Osteocyte (in vitro differentiated cells): ENCODE results near the gene COL6A1. TPM values are rescaled to one million over a fixed set of nuclear protein-coding genes. Genes with fewer than 3 reads are reported as not detected.

Experiments
- DNase-seq: peaks from one replicate; pipeline ENCODE4 v3.0.0; 2021; ENCODE audit warnings: mixed read lengths; ENCODE audit not compliant: unreplicated experiment; ENCODE audit errors: extremely low spot score
- H3K27ac Mint-ChIP-seq: one replicate; pipeline ENCODE4 v1.8.0; 2021; ENCODE audit warnings: mild to moderate bottlenecking, mixed read lengths; ENCODE audit not compliant: unreplicated experiment
- H3K27me3 Mint-ChIP-seq: one replicate; pipeline ENCODE4 v1.8.0; 2021; ENCODE audit warnings: mixed read lengths; ENCODE audit not compliant: unreplicated experiment
- H3K36me3 Mint-ChIP-seq: one replicate; pipeline ENCODE4 v1.8.0; 2021; ENCODE audit warnings: mixed read lengths; ENCODE audit not compliant: unreplicated experiment
- H3K4me1 Mint-ChIP-seq: one replicate; pipeline ENCODE4 v1.8.0; 2021; ENCODE audit warnings: mixed read lengths; ENCODE audit not compliant: unreplicated experiment
- H3K4me3 Mint-ChIP-seq: one replicate; pipeline ENCODE4 v1.8.0; 2021; ENCODE audit warnings: mild to moderate bottlenecking, moderate library complexity, mixed read lengths; ENCODE audit not compliant: unreplicated experiment
- H3K9me3 Mint-ChIP-seq: one replicate; pipeline ENCODE4 v1.8.0; 2021; ENCODE audit warnings: mixed read lengths; ENCODE audit not compliant: unreplicated experiment
- CTCF ChIP-seq: fragments of 200-600 bp; sonication (generic); IDR thresholded peaks from 2 replicates; pipeline ENCODE4 v1.5.0; 2021; ENCODE audit warnings: antibody characterized with exemption, mild to moderate bottlenecking, moderate library complexity
- total RNA-seq: library from RNA; stranded (reverse); gene quantifications from 2 replicates; pipeline ENCODE4 v1.2.1, GENCODE V29; 2021

The COL6A1 gene
- total RNA-seq, 1 donor from 2014 or later, result 1,503 TPM

GRCh38 chr21:46054031-46054430 lies 72.5 kb downstream of the COL6A1 start:
- H3K36me3 Mint-ChIP-seq, result no peaks in the 10 kb centered on the region
- H3K9me3 Mint-ChIP-seq, result no peaks in the 10 kb centered on the region
- no peak for TF ChIP-seq CTCF
- no peaks in the 10 kb centered on the region for H3K27me3 Mint-ChIP-seq
- no peak for DNase-seq
- peaks cover 40% of the 10 kb centered on the region for H3K4me1 Mint-ChIP-seq
- peak overlapping the region; percentile 65 for H3K27ac Mint-ChIP-seq
- no peak overlapping the region for H3K4me3 Mint-ChIP-seq

- Mint-ChIP-seq H3K4me1 (peaks cover 44% of the 10 kb centered on the region), H3K36me3 (no peaks in the 10 kb centered on the region), H3K9me3 (no peaks in the 10 kb centered on the region), H3K27me3 (no peaks in the 10 kb centered on the region), H3K4me3 (no peak overlapping the region), H3K27ac (peak overlapping the region; percentile 65)
- TF ChIP-seq CTCF, result no peak
- DNase-seq, result peak; percentile 80
Observed at GRCh38 chr21:46054451-46054881, 72.9 kb downstream of the COL6A1 start.

Other genes starting within 250 kb of the COL6A1 start
- gene COL6A2, start 116.3 kb downstream of the COL6A1 start, total RNA-seq, result 1,821 and 1,951 TPM in 2 replicates
- 2.3 and 2.5 TPM in 2 replicates for gene FTCD, start 173.8 kb downstream of the COL6A1 start, total RNA-seq
- gene SPATC1L, start 202.7 kb downstream of the COL6A1 start, total RNA-seq, result 17.5 and 18.9 TPM in 2 replicates
- gene LSS, start 247.0 kb downstream of the COL6A1 start, total RNA-seq, result 92.0 and 101 TPM in 2 replicates